HG02938 (cell line): ENCODE measurements around the gene UMPS.

Experiments
- ATAC-seq: cut with Tn5 transposase; IDR thresholded peaks from one replicate; pipeline ENCODE4 v1.9.1; 2021; ENCODE audit warnings: mild to moderate bottlenecking, moderate library complexity; ENCODE audit not compliant: unreplicated experiment

Gene UMPS

DNA sequence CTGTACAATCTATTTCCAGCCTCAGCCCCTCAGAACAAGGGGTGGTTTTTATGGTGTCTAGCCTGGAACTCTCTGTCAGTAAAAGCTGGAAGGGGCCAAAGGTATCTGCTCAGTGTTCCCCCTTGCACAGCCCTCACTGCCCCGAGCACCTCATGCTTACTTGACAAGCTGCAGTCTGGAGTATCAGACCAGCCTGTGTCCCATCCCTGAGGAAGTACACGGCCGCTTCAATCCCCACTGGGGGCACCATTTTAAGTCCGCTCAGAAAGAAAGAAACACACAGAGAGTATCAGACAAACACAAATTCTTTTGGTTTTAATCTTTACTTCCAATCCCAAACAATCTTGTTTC, 32.4 kb downstream of the UMPS start:
- ATAC-seq, result no peak

DNA sequence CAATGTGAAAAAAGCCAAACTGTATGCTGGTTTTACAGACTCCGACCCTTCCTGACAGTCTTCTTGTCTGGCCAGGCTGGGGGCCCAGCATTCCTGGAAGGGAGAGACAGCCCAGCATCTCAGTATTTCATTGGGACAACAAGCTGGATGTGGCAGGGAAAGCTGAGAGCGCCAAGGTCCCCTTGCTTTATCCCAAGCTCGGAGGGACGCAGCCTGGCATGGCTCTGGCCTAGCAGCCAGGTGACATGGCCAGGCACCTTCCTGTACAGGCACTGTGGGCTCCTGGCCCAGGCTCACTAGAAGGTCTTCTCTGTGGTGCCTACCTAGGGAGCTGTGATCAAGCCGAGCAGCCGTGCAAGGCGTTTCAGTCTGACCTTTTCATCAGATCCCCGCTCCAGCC, 33.0 kb downstream of the UMPS start:
- no peak for ATAC-seq

DNA sequence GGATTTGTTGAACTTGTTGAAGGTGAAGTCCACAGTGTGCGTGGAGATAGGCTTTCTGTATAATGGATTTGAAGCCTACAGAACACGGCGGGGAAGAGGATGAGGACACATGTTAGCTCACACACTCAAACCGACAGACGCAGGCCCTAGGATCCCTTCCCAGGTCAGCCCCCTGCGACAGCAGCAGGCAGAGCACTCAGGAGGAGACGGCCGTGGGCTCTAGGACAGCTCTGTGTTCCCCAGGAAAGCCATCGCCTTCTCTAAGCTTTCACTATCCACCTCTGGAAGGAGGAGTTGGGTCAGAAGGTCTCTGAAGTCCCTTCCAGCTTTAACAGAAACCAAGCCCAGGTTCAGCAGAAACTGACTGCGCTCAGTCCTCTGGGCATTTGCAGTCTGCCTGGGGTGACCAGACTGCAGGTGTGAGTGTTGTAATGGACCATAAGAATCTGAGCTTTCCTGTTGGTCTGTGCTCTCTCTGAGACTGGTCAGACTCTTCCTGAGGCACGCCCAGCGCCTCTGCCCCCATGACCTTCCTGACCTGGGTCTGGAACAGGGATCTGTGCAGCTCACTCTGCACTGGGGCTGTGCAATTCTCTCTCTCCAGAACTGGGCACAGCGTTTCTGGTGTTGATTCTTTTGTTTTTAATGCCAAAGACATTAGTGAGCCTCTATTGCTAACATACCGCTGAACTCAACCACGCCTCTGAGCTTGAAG, 33.5 kb downstream of the UMPS start:
- no peak for ATAC-seq

DNA sequence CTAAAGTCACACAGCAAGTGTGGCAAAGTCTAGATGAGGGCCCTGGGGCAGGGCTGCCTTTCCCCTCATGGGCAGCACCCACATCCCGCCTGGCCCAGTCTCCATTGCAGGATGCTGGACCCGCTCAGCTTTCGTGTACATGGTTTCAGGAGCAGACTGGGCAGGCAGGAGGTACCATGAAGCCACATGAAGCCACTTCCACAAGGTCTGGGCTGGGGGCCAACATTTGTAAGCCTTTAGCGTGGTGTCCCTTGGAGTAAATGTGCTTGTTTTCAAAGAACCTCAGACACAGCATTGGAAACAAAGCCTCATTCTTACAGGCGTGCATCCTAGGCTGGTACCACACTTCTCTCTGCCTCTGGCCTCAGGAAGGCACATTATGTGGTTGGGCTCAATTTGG, 34.5 kb downstream of the UMPS start:
- ATAC-seq, result no peak

DNA sequence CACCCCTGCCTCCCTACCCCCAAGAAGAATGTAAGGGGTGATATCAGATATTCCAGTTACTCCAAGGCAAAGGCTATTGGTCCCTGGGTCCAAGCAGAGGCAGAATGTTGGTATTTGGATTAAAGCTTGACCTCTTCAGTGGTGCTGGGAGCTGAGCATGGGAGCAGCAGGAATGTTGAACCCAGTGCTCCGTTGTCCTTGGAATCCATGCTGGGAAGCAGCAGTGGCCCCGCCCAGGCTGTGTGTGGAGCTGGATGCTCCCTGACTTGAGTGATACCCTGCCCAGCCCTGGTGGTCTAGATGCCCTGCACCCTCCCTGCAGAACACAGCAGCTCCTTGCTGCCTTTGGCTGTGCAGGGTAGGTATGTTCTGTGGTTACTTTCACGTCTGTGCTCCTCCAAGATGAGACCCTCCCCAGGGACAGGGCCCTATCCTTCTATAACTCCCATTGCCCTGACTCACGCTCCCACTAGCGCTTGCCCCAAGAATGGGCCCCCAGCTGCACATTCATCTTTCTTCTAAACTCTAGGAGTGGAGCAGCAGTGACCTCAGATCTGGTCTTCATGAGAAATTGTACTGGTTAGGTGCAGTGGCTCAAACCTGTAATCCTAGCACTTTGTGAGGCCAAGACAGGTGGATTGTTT, 35.1 kb downstream of the UMPS start:
- no peak for ATAC-seq

DNA sequence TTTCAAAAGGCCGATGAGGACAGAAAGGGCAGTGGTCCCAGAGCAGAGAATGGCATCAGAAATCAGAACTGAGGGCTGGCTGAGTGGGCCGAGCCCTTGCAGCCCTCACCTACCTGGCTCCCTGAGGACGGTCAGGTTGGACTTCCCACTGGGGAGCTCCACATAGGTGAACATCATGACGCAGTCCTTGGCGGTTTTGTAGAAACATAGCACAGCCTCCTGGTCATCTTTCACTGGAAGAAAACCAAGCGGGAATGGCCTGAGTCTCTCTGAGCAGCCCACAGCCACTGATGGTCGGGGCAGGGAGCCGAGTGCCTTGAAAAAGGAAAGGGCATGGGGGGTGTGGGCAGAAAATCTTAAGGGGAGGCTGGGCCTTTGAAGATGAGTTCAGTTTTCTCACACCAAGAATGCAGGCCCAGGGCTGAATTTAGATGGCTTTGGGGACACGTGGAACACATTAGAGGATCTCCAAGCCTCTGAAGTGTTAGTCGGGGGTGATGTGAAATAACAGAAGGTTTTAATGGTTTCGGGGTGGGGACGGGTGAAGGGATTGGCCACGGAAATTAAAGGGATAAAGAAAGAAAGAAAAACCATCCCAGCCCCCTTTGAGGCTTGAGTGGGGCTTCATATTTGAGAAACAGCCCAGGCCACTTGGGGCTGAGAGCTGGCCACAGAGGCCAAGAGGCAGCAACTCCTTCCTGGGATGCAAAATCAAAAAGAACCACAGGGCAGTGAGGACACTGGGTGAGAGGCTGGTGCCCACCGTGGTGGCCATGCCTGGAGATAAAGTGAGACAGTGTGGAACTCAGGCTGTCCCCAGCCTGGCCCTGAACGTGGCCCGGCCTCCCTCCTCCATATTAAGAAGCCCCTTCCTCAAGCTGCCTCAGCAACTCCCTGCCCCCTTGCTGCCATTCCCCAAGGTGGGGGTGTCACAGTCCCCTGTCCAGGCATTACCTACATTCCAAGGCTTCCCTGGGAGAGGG, 36.2 kb downstream of the UMPS start:
- no peak for ATAC-seq

DNA sequence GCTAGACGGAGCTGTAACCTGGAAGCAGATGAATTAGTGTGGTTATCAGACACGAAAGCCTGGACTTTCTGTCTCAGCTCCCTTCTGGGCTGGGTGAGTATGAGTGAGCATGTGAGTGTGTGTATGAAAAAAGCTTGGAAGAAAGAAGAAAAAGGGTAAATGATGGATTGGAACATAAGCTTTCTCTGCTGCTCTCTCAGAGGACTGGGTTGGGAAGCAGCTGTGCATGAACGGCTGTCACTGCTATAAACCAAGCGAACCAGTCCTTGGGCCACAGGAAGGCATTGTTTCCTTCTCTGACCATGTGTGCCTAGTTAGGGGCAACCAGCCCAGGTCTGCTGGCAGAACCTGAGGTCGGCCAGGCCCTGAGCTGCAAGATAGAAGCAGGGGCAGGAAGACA, 37.0 kb downstream of the UMPS start:
- ATAC-seq, result no peak

DNA sequence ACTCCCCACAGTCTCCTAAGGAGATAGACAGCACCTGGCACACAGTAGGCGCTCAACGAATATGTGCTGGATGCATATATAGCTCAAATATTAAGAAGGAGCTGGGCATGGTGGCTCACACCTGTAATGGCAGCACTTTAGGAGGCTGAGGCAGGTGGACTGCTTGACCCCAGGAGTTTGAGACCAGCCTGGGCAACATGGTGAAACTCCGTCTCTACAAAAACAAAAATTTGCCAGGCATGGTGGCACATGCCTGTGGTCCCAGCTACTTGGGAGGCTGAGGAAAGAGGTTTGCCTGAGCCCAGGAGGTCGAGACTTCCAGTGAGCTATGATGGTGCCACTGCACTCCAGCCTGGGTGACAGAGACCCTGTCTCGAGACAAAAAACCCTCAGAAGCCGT, 37.4 kb downstream of the UMPS start:
- no peak for ATAC-seq

DNA sequence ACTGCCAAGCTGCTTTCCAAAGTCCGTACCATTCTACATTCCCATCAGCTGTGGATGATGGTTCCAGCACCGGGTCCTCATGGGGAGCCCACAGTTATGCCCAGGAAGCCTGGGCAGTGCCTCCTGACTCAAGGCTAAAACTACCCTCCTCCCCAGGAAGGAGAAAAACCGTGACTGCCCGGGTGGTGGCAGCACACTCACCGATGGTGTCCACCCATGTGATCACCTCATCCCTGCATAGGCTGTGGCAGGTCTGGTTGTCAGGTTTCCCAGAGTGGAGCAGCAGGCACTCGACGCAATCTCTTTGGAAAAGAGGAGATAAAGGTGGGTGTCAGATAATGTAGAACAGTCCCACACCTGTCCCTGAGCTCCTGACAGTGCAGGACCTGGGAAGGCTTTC, 38.6 kb downstream of the UMPS start:
- no peak for ATAC-seq

DNA sequence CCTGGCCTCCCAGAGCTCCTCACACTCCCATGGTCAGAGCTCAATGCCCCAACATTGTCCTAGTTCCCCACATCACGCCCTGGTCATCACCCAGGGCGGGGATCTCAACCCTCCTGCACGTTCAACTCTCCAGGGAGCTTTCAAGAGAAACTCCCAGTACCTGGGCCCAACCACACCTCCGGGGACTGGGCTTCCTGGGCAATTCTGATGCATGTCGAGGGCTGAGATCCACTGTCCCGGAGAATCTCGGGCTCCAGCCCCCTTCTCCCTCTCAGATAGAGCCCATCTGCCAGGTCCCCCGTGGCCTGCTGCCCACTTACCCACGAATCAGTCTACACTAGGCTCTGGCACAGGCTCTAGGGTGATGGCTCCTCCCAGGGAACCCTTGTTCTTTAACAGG, 39.2 kb downstream of the UMPS start:
- no peak for ATAC-seq

DNA sequence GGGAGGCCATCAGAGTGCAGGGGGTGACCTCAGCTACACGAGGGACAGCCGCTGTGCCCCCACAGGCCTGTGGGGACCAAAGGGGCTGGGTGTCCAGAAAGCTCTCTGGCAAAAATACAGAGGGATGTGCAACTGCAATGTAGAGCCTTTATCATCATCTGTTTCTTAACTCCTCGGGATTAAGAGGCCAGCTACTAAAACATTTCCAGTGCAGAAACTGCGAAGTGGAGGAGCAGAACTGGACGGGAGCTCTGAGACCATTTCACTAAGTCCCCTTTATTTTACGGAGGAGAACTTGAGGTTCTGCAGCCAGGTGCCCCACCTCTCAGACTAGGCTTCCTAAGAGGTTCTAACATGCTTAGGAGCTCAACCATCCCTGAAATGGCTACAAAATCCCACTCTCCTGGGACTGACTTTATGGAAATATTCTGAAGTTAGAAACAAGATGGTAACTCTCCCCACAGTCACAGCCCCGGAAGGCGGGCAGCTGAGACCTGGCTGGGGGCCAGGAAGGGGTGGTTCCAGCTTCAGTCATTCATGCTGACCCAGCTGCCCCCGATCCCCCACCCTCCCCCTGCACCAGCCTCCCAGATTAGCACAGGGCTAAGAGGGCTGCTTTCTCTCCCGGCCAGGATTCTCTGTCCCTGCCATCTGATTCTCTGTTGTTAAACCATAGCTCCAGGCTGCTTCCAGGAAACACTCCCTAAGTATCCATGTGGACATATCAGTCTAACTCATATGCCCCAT, 40.3 kb downstream of the UMPS start:
- no peak for ATAC-seq

DNA sequence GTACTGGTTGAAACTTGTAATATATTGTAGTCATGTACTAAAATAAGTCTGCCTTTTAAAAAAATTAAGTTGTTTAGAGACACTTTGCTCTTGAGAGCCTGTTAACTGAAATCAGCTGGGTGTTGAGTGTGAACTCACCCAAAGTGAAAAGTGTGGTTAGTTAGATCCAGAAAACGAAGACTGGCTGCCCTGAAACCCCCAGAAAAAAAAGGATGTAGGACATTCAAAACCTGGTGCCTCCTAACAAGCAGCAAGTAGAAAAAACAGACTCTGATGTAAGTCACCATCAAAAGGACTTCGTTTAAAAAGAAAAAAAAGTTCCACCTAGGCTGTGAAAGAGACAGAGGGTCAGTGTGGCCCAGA, 40.8 kb downstream of the UMPS start:
- no peak for ATAC-seq

DNA sequence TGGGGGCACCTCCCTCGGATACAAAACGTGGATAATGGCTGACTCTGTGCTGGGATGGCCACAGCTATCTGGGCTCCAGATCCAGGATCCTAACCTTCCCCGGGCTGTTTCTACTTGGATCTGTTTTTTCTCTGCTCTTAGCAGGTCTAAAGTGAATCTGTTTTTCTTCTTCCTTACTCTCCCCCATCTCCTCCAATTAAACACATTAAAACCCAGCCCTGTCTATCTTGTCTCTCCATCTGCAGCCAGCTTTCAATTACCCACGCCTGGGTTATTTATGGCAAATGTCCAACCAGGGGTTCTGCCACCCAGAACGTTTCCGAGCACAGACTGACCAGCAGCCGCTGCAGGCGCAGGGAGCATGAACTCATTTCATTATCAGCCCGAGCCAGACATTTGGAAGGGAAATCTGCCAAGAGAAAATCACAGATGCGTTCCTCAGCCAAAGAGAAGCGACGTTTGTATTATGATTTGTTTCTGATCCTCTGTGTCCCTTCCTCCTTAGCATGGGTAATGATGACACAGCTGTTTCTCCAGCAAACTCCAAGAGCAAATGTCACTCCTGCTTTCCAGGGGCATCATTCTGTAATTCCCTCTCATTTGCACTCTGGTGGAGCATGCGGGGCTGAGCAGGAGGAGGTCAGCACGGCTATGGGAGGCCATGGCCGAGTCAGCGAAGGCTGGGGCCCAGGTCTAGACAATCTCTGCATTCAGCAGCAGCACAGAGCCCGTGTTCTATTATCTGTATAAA, 42.0 kb downstream of the UMPS start:
- no peak for ATAC-seq

DNA sequence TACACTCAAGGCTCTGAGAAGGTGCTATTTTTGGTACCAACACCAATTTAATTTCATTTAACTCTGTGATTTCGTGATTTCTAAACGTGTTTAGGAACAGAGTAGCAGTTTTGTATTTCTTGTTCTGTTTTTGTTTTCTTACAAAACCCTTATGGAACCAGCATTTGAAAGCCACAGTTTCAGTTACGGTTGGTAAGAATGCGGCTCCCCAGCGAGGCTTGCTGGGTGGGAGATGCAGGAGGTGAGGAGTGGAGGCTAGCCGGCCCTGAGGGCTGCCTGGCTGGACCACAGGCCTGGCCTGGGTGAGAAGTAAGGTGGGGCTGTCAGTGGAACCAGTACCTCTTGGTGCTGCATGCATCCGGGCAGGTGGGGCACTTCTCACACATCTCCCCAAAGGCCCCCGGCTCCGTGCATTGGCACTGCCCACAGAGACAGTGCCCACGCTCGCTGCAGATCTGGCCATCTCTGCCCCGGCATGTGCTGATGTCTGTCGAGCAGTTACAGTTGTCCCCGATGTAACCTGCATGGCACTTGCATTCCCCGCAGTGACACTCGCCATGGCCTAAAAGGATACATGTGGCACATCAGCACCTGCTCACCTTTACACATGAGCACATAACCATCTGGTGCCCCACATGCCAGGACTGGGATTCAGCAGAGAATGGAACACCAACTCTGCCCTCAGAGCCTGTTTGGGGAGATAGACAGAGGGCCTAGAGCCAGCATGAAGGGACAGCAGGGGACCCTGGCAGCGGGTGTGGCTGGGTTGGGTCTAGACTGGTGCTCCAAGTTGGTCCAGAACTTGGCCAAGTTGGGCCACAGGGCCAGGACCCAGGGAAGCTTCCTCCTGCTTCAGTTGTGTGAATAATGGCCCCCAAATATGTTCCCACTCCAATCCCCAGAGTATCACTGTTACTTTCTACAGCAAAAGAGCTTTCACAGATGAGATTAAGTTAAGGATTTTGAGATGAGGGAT, 43.4 kb downstream of the UMPS start:
- ATAC-seq, result no peak

DNA sequence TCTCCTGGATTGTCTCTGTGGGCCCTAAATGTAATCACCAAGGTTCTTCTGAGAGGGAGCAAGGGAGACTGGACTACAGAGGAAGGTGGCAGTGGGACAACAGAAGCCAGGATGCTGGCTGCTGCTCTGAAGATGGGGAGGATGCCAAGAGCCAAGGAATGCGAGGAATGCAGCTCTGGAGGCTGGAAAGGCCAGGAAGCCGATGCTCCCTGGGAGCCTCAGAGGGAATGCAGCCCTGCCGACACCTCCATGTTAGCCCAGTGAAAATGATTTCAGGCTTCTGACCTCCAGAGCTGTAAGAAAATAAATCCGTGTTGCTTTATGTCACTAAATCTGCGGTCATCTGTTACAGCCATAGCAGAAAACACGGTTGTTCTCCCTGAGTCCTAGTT, 44.1 kb downstream of the UMPS start:
- no peak for ATAC-seq

DNA sequence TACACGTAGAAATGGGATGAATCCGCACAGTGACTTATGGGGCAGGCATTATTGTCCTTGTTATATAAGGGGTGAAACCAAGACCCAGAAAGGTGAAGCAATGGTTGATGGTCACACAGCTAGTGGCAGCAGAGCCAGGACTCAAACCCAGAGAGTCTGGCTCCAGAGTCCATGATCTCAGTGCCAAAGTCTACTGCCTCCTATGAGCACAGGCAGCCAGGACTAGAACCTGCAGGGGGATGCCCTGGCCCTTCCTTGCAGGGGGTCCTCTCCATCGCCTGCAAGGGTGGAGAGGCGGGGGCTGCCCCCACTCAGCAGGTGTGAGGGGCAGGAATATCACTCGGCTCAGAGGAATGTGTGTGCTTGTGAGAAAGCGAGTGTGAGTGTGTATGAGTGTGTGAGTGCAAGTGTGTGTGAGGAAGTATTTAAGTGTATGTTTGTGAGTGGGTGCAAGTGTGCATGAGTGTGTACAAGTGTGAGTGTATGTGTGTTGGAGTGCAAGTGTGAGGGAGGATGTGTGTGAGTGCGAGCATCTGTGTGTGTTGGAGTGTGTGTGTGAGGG, 44.7 kb downstream of the UMPS start:
- ATAC-seq, result no peak

DNA sequence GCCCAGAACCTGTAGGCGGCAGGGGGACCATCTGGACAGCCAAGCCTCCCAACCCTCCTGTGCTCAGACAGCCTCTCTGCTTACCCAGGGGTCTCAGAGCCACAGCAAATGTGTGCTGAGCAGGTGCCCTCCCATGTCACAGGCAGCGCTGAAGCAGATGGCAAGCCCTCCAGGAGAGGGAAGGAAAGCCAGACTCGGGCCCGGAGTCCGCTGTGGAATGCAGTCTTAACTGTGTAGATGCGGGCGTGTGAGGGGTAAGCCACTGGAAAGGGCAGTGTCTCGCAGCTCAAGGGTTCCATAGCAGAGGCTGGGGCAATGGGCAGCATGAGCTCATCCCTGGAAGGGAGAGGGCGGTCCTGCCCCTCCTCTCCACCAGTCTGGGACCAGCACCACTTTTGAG, 45.6 kb downstream of the UMPS start:
- no peak for ATAC-seq

DNA sequence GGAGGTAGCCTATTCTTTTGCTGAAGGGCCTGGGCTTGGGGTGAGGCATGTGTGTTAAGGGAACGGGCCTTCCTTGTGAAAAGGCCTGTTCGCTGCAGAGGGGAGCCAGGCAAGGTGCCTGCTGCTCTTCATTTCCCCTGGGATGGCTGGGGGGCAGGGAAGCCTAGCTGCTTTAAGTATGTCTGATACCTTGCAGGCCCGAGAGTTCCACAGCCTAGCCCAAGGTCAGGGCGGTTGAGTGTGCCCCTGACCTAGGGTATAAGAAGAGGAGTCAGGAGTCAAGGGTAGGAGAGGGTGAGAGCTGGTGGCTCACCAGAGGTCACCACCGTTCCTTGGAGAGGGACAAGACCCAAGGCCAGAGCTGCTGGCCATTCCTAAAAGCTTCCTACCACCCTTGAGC, 46.6 kb downstream of the UMPS start:
- no peak for ATAC-seq
